GM21528 (cell line): ENCODE measurements around the gene PACRG.

ENCODE experiments used
- ATAC-seq: cut with Tn5 transposase; IDR thresholded peaks from one replicate; pipeline ENCODE4 v1.9.1; 2021; ENCODE audit warnings: mild to moderate bottlenecking, moderate library complexity; ENCODE audit not compliant: unreplicated experiment, low FRiP score

Gene PACRG

GRCh38 chr6:162709431-162709830 is 18.3 kb upstream of the PACRG start:
- no peak for ATAC-seq

GRCh38 chr6:162710419-162710818 is 17.4 kb upstream of the PACRG start:
- no peak for ATAC-seq

- ATAC-seq = no peak
These were observed 16.8 kb upstream of the PACRG start for GRCh38 chr6:162710936-162711335.

- ATAC-seq = no peak
These were observed 16.4 kb upstream of the PACRG start for GRCh38 chr6:162711376-162711775.

GRCh38 chr6:162712694-162713093 is 15.1 kb upstream of the PACRG start:
- ATAC-seq = no peak

GRCh38 chr6:162713974-162714780 is 13.6 kb upstream of the PACRG start:
- ATAC-seq = no peak

GRCh38 chr6:162715601-162716000 is 12.2 kb upstream of the PACRG start:
- ATAC-seq = no peak

- no peak for ATAC-seq
These were observed 8.2 kb upstream of the PACRG start for GRCh38 chr6:162719528-162719927.

GRCh38 chr6:162721404-162721687 is 6.4 kb upstream of the PACRG start:
- ATAC-seq = no peak

- ATAC-seq = no peak
These were observed 5.5 kb upstream of the PACRG start for GRCh38 chr6:162722226-162722625.

- ATAC-seq = no peak
These were observed 5.1 kb upstream of the PACRG start for GRCh38 chr6:162722633-162723032.

GRCh38 chr6:162726947-162727321 is 840 bp upstream of the PACRG start:
- ATAC-seq = peak; percentile 17

- ATAC-seq = no peak
These were observed 423 bp downstream of the PACRG start for GRCh38 chr6:162728197-162728596.

GRCh38 chr6:162728706-162729105 is 932 bp downstream of the PACRG start:
- no peak for ATAC-seq

GRCh38 chr6:162730502-162730901 is 2.7 kb downstream of the PACRG start:
- ATAC-seq = no peak

GRCh38 chr6:162733489-162733888 is 5.7 kb downstream of the PACRG start:
- ATAC-seq = no peak

GRCh38 chr6:162736961-162737360 is 9.2 kb downstream of the PACRG start:
- ATAC-seq = no peak

GRCh38 chr6:162750776-162751175 is 23.0 kb downstream of the PACRG start:
- no peak for ATAC-seq

GRCh38 chr6:162751211-162751859 is 23.6 kb downstream of the PACRG start:
- no peak for ATAC-seq

- no peak for ATAC-seq
These were observed 26.0 kb downstream of the PACRG start for GRCh38 chr6:162753775-162754174.

GRCh38 chr6:162770136-162770535 is 42.4 kb downstream of the PACRG start:
- no peak for ATAC-seq

- no peak for ATAC-seq
These were observed 43.2 kb downstream of the PACRG start for GRCh38 chr6:162770955-162771354.
